Heart left ventricle (tissue), 13 donors: ENCODE data around the gene C11orf87.

Experiments
- CTCF ChIP-seq, 12 donors: fragments of 200-600 bp; sonication (generic) in 4 of 12; IDR thresholded peaks; one replicate each; pipeline versions ENCODE4 v1.5.0 to v1.8.0; 2018 to 2022; ENCODE audit warnings: antibody characterized with exemption in 12 of 12, mild to moderate bottlenecking in 5 of 12
- POLR2A ChIP-seq, 2 donors: fragments of 450-650 bp; IDR thresholded peaks; one replicate each; pipeline ENCODE4 v1.6.1; 2017; ENCODE audit warnings: antibody characterized with exemption in 2 of 2, mild to moderate bottlenecking in 2 of 2, moderate library complexity in 2 of 2
- donor health status: ischemic (EF 13 %, LVEDD 7.1; RV severe dilation, severe dysfunction).
- donor health status: DM: no; HTN: yes; CAD: no.
- donor health status: DM: no; HTN: no; CAD: no.
- donor health status: ischemic (EF 25% LVEDD 6.9; RV normal size, moderate dysfunction).
- donor health status: ischemic (EF 25% LVEDD 5.7; RV mildly dilated, moderate dysfunction).
- donor health status: ischemic (EF 35%, LVEDD 5.7; RV mildly dilated, moderate dysfunction).
- donor health status: nonischemic (EF 11% LVEDD 7.7; RV severe dilation, severe dysfunction).
- donor health status: DM: yes; HTN: yes; CAD: no.
- donor health status: PGD.
- donor health status: ischemic (EF 29% LVEDD 5.4; RV normal size, mild dysfunction).
- donor health status: nonischemic (EF 23%, LVEDD 6.1; RV moderate dilation, normal function).

DNA sequence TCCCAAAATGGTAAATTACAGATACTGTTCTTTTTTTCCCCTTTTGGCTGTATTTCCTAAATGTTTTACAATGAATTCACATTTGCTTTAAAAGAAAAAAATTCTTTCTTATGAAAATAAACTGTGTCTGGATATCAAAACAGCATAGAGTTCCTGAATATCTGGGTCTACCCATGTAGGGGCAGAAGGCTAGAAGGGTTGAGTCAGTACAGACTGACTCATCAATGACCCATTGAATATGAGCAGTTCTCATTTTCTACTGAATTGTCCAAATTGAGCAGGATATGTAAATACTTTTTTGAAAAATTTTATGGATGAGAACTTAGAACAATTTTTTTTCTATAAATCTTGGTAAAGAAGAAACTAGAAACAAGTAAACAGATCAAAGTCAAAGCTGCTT is 16.3 kb upstream of the C11orf87 start:
- no peak for TF ChIP-seq CTCF (IDR thresholded peaks at IDR 0.05)
- TF ChIP-seq POLR2A (IDR thresholded peaks at IDR 0.05) = no peak
